Smooth muscle cell (in vitro differentiated cells): ENCODE data around the gene VSIG10L. TPM values are rescaled to one million over a fixed set of nuclear protein-coding genes. Genes with fewer than 3 reads are reported as not detected.

Experiments used
- DNase-seq: peaks from one replicate; lab custom pipeline; 2025; ENCODE audit not compliant: unreplicated experiment; lab: John Stamatoyannopoulos, UW
- H2AFZ ChIP-seq: fragments of 200-600 bp; sonication (generic); 2 replicates; pipeline ENCODE4 v1.6.0; 2016; ENCODE audit warnings: antibody characterized with exemption, low read depth, mild to moderate bottlenecking
- H3F3A ChIP-seq: fragments of 200-600 bp; sonication (generic); 2 replicates; pipeline ENCODE4 v1.6.0; 2017; ENCODE audit warnings: antibody characterized with exemption, low read depth
- H3K27ac ChIP-seq: fragments of 200-600 bp; sonication (generic); 2 replicates; pipeline ENCODE4 v1.5.1; 2016; ENCODE audit warnings: low read depth, mild to moderate bottlenecking
- H3K27me3 ChIP-seq: fragments of 200-600 bp; sonication (generic); 2 replicates; pipeline ENCODE4 v1.6.1; 2016; ENCODE audit warnings: low read depth, mild to moderate bottlenecking
- H3K36me3 ChIP-seq: fragments of 200-600 bp; sonication (generic); 2 replicates; pipeline ENCODE4 v1.5.1; 2016; ENCODE audit warnings: low read depth
- H3K4me1 ChIP-seq: fragments of 200-600 bp; sonication (generic); 2 replicates; pipeline ENCODE4 v1.5.1; 2016; ENCODE audit warnings: low read depth
- H3K4me2 ChIP-seq: fragments of 200-600 bp; sonication (generic); 2 replicates; pipeline ENCODE4 v1.6.0; 2016; ENCODE audit warnings: mild to moderate bottlenecking
- H3K4me3 ChIP-seq: fragments of 200-600 bp; sonication (generic); 2 replicates; pipeline ENCODE4 v1.5.1; 2016; ENCODE audit warnings: mild to moderate bottlenecking
- H3K79me2 ChIP-seq: fragments of 200-600 bp; sonication (generic); 2 replicates; pipeline ENCODE4 v1.6.0; 2016; ENCODE audit warnings: low read depth, mild to moderate bottlenecking
- H3K9ac ChIP-seq: fragments of 200-600 bp; sonication (generic); 2 replicates; pipeline ENCODE4 v1.6.0; 2016; ENCODE audit warnings: low read depth
- H3K9me3 ChIP-seq: fragments of 200-600 bp; sonication (generic); replicated peaks from 2 replicates; pipeline ENCODE4 v1.5.1; 2016; ENCODE audit warnings: low read depth
- H4K20me1 ChIP-seq: fragments of 200-600 bp; sonication (generic); 2 replicates; pipeline ENCODE4 v1.6.0; 2016; ENCODE audit warnings: low read depth
- WGBS: methylation state at CpG from one replicate; pipeline ENCODE4 v1.1.7; 2016; ENCODE audit warnings: low lambda C conversion rate; 5-methylcytosine and 5-hydroxymethylcytosine counted together
- polyA plus RNA-seq: library from polyadenylated mRNA; unstranded; fragments of >200 nt; fragmentation: Nextera tagmentation; extraction: Ambion mirVana; gene quantifications from 2 replicates; pipeline ENCODE4 v1.2.1, GENCODE V29; 2016
- total RNA-seq: library from RNA; depleted of rRNA; stranded (reverse); fragments of >200 nt; gene quantifications from 2 replicates; pipeline ENCODE4 v1.2.3, GENCODE V29; 2014
- TF ChIP-seq, protein P1 (sequence below): fragments of 200-600 bp; sonication (generic); IDR thresholded peaks from 2 replicates; pipeline ENCODE4 v1.5.1; 2017; ENCODE audit warnings: borderline replicate concordance, mild to moderate bottlenecking, antibody characterized with exemption; ENCODE audit not compliant: insufficient read depth, poor library complexity, severe bottlenecking

Gene VSIG10L
- total and polyA plus RNA-seq, 2 experiments from 2014 or later, result 2.2 to 4.2 TPM

- Histone ChIP-seq H3K27ac (no peak overlapping the region), H4K20me1 (no peaks in the 10 kb centered on the region), H3K9ac (no peak overlapping the region), H3K79me2 (no peaks in the 10 kb centered on the region), H3K36me3 (no peaks in the 10 kb centered on the region), H3K4me1 (no peaks in the 10 kb centered on the region), H3K4me3 (no peak overlapping the region), H3K27me3 (no peaks in the 10 kb centered on the region), H3K4me2 (no peak overlapping the region), H2AFZ (no peak overlapping the region), H3K9me3 (no peaks in the 10 kb centered on the region), H3F3A (no peaks in the 10 kb centered on the region)
- 94% methylated on average over 14 of the region's 14 CpGs for WGBS
- TF ChIP-seq, protein P1, sequence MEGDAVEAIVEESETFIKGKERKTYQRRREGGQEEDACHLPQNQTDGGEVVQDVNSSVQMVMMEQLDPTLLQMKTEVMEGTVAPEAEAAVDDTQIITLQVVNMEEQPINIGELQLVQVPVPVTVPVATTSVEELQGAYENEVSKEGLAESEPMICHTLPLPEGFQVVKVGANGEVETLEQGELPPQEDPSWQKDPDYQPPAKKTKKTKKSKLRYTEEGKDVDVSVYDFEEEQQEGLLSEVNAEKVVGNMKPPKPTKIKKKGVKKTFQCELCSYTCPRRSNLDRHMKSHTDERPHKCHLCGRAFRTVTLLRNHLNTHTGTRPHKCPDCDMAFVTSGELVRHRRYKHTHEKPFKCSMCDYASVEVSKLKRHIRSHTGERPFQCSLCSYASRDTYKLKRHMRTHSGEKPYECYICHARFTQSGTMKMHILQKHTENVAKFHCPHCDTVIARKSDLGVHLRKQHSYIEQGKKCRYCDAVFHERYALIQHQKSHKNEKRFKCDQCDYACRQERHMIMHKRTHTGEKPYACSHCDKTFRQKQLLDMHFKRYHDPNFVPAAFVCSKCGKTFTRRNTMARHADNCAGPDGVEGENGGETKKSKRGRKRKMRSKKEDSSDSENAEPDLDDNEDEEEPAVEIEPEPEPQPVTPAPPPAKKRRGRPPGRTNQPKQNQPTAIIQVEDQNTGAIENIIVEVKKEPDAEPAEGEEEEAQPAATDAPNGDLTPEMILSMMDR, result no peak
- DNase-seq, result no peak
Measured at GRCh38 chr19:51319649-51320279, 22.2 kb downstream of the VSIG10L start.

GRCh38 chr19:51318687-51319648 is 23.0 kb downstream of the VSIG10L start:
- Histone ChIP-seq H3K27ac (no peak overlapping the region), H3K4me3 (no peak overlapping the region), H2AFZ (no peak overlapping the region), H3K27me3 (no peaks in the 10 kb centered on the region), H3K9ac (no peak overlapping the region), H3K4me1 (no peaks in the 10 kb centered on the region), H4K20me1 (no peaks in the 10 kb centered on the region), H3K4me2 (no peak overlapping the region), H3K9me3 (no peaks in the 10 kb centered on the region), H3K79me2 (no peaks in the 10 kb centered on the region), H3K36me3 (no peaks in the 10 kb centered on the region), H3F3A (no peaks in the 10 kb centered on the region)
- WGBS, result 85% methylated on average over 23 of the region's 23 CpGs
- DNase-seq, result no peak
- TF ChIP-seq, protein P1, result no peak

DNA sequence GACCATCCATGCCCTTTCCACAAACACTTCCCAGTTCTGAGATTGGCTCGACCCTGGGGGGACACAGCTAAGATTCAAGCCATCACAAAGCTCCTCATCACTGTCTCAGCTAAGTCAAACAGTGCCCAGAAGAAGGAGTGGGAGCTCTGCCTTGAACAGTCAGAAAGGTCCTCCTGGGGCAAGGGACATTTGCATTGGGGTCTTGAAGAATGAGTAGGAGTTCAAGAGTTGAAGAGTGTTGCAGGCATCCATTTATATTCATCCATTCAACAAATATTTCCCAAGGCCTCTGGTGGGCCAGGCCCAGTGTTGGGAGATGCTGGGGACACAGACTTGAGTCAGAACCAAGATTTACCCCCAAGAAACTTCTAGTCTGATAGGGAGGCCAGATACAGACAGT is 24.0 kb downstream of the VSIG10L start:
- no peaks in the 10 kb centered on the region for H3F3A ChIP-seq
- DNase-seq, result no peak
- WGBS, result 90% methylated on average over 1 of the region's 1 CpG
- no peaks in the 10 kb centered on the region for H3K4me1 ChIP-seq
- no peaks in the 10 kb centered on the region for H3K9me3 ChIP-seq
- H3K27me3 ChIP-seq, result no peaks in the 10 kb centered on the region
- no peaks in the 10 kb centered on the region for H3K36me3 ChIP-seq
- H3K79me2 ChIP-seq, result no peaks in the 10 kb centered on the region
- H2AFZ ChIP-seq, result no peak overlapping the region
- no peak overlapping the region for H3K27ac ChIP-seq
- H3K4me3 ChIP-seq, result no peak overlapping the region
- H3K4me2 ChIP-seq, result no peak overlapping the region
- no peak overlapping the region for H3K9ac ChIP-seq
- H4K20me1 ChIP-seq, result no peaks in the 10 kb centered on the region
- TF ChIP-seq, protein P1, result no peak
